ENCODE data around the gene GLB1L2. TPM values are rescaled to one million over a fixed set of nuclear protein-coding genes. Genes with fewer than 3 reads are reported as not detected.

Gene GLB1L2
- total and polyA plus RNA-seq, 12 donors, result 0.11 to 0.72 (median 0.30) TPM

- H3K4me3 ChIP-seq, result no peak overlapping the region
- H3K36me3 ChIP-seq, result no peaks in the 10 kb centered on the region
- H3K27ac ChIP-seq, result no peak overlapping the region
- H3K4me1 ChIP-seq, result no peaks in the 10 kb centered on the region
- intact Hi-C loops (cut with DNase I), result no loop called here
- TF ChIP-seq CTCF (IDR thresholded peaks at IDR 0.05), result no peak
- no peaks in the 10 kb centered on the region for H3K9me3 ChIP-seq
- peaks cover 0 to 61% (median 37%) of the 10 kb centered on the region in 7 donors for H3K27me3 ChIP-seq
- no peak for DNase-seq
- WGBS, 2 donors, result 87 to 88% methylated on average over 4 of the region's 4 CpGs
- no peak for ATAC-seq
Measured at GRCh38 chr11:134388590-134388989, 56.8 kb downstream of the GLB1L2 start.

- TF ChIP-seq CTCF (IDR thresholded peaks at IDR 0.05), result no peak
- H3K27ac ChIP-seq, result no peak overlapping the region
- no peaks in the 10 kb centered on the region for H3K36me3 ChIP-seq
- peaks cover 0 to 67% (median 33%) of the 10 kb centered on the region in 7 donors for H3K27me3 ChIP-seq
- no peak overlapping the region for H3K4me3 ChIP-seq
- DNase-seq (no peak), ATAC-seq (no peak)
- no peaks in the 10 kb centered on the region for H3K4me1 ChIP-seq
- 86 to 89% methylated on average over 25 of the region's 25 CpGs for WGBS, 2 donors
- intact Hi-C loops (cut with DNase I), result no loop called here
- H3K9me3 ChIP-seq, result no peaks in the 10 kb centered on the region
Measured at GRCh38 chr11:134389464-134390180, 57.8 kb downstream of the GLB1L2 start.

- H3K4me3 ChIP-seq, result no peak overlapping the region
- H3K36me3 ChIP-seq, result no peaks in the 10 kb centered on the region
- WGBS, 2 donors, result 73 to 81% methylated on average over 15 of the region's 15 CpGs
- H3K27me3 ChIP-seq, result peaks cover 0 to 64% (median 31%) of the 10 kb centered on the region in 7 donors
- intact Hi-C loops (cut with DNase I), result no loop called here
- ATAC-seq (no peak), DNase-seq (no peak)
- H3K9me3 ChIP-seq, result no peaks in the 10 kb centered on the region
- no peaks in the 10 kb centered on the region for H3K4me1 ChIP-seq
- TF ChIP-seq CTCF (IDR thresholded peaks at IDR 0.05), result no peak
- no peak overlapping the region for H3K27ac ChIP-seq
Measured at GRCh38 chr11:134390706-134391569, 59.1 kb downstream of the GLB1L2 start.

- no peaks in the 10 kb centered on the region for H3K4me1 ChIP-seq
- no peak for TF ChIP-seq CTCF (IDR thresholded peaks at IDR 0.05)
- no peaks in the 10 kb centered on the region for H3K9me3 ChIP-seq
- no peaks in the 10 kb centered on the region for H3K36me3 ChIP-seq
- DNase-seq, result no peak
- WGBS, 2 donors, result 85% methylated on average over 13 of the region's 13 CpGs
- peaks cover 0 to 68% (median 31%) of the 10 kb centered on the region in 7 donors for H3K27me3 ChIP-seq
- H3K4me3 ChIP-seq, result no peak overlapping the region
- intact Hi-C loops (cut with DNase I), result no loop called here
- no peak for ATAC-seq
- H3K27ac ChIP-seq, result no peak overlapping the region
Measured at GRCh38 chr11:134391656-134392055, 59.9 kb downstream of the GLB1L2 start.

Measured in heart right ventricle (tissue), 16 donors.